HG03108 (cell line): ENCODE results near the gene POLR3B.
"Not testable (repeated sequence)": the region's sequence is repeated elsewhere in the genome, so short reads cannot be mapped to it uniquely, and the experiment has no call there.

Experiments
- ATAC-seq: cut with Tn5 transposase; IDR thresholded peaks from one replicate; pipeline ENCODE4 v1.9.1; 2021; ENCODE audit warnings: moderate library complexity; ENCODE audit not compliant: unreplicated experiment

Gene POLR3B

GRCh38 chr12:106342397-106343213, 14.9 kb upstream of the POLR3B start:
- ATAC-seq, result no peak

DNA sequence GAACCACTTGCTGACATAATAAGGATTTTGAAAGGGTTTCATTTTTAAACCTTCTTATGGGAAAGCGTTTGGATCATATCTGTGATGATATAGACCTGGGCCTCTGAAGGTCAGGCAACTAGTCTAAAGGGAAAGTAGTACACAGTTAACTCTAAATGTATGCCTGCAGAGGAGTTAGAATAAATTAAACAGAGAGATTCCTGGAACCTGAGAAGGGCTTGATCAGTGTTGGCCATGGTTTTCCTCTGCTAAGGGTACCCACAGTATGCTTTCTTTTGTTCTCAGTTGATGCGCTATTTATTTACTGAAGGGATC, 14.4 kb upstream of the POLR3B start:
- ATAC-seq, result no peak

DNA sequence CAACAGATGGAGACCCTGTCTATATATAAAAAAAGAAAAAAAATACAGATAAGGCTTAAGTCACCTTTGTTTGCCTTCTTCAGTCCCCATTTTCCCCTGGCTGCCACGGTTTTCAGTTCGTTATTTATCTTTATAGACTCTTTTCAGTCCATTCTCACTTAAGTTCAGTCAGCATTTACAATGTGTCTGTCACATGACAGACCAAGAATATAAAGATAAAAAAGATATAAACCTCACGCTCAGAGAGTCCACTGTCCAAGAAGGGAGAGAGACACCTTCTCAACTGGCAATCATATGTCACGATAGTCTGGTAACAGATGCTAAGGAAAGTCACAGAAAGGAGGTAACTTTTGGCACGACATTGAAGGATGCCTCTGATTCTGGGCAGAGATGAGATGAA, 13.4 kb upstream of the POLR3B start:
- ATAC-seq, result no peak

DNA sequence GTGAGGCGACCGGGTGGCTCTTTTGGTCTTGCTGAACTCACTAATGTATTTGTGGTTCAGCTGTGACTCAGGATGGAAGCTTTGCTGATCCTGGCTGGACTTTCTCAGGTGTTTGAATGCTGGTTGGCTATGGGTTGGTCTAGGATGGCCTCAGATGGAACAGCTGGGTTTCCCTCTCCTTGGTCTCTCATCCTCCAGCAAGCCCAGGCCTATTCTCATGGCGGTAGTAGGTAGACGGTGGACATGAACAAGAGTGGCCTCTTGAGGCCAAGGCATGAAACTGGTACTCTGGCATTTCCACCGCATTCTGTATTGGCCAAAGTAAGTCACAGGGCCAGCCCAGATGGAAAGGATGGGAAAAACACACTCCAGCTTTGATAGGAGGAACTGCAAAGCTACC, 11.8 kb upstream of the POLR3B start:
- no peak for ATAC-seq

- no peak for ATAC-seq
Observed at GRCh38 chr12:106348411-106348810, 9.1 kb upstream of the POLR3B start.

- no peak for ATAC-seq
Observed at GRCh38 chr12:106353175-106353574, 4.4 kb upstream of the POLR3B start.

DNA sequence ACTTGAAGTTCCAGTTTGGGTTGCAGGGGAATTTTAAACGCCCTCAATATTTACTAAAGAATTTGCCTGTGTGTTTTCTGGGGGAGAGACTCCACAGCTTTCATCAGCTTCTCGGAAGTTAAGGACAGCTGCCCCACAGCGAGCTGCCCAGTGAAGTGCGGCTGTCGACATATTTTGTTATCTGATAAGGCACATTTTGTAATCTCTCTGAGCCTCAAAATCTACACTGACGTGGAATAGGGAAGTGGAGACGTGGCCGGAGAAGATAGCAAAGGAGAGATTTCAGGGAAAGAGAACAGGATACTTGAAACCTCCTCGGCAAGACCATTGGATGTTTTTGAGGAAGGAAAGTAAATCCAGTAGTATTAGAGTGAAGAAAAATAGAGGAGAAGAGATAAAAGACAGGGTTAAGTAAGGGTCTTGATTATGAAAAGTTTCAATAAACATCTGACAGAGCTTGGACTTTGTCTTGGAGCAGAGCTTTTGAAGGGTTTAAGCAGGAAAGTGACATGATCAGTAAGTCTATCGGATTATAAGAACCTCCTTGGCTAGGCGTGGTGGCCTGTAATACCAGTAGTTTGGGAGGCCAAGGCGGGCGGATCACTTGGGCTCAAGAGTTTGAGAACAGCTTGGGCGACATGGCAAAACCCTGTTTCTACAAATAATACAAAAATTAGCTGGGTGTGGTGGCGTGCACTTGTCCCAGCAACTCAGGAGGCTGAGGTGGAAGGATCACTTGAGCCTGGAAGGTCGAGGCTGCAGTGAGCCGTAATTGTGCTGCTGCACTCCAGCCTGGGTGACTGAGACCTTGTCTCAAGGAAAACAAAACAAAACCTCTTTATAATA, 1.1 kb downstream of the POLR3B start:
- peak; percentile 2 for ATAC-seq

DNA sequence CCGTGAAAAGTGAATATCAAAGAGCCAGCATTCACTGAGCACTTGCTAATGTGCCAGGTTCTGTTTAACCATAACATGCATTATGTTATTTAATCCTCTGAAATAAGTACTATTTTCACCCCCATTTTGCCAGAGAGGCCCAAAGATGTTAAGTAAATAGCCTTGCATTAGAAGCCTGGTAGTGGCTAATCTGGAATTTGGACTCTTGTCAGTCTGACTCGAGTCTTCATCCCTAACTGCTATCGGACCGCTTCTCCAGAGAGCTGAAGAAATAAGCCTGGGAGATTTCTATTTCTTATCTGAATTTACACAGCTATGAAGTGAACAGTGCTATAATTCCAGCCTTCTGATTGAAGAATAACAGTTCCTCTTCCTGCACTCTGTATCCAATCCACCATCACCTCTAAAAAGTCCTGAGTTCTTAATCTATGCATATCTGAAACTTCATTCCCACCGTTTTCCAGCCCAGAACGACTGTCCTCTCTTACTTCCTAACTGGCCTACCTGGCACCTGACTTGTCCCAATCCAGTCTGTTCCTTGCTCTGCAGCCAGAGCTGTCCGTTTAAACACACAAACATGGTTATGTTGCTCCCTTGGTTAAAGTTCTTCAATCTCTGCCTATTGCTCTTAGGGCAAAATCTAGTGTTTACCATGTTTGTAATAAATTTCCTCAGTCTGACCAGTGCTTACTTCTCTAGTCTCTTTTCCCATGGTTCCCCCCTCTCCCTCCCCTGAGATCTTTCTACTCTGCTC, 2.3 kb downstream of the POLR3B start:
- no peak for ATAC-seq

- ATAC-seq, result no peak
Observed at GRCh38 chr12:106360400-106360994, 2.9 kb downstream of the POLR3B start.

DNA sequence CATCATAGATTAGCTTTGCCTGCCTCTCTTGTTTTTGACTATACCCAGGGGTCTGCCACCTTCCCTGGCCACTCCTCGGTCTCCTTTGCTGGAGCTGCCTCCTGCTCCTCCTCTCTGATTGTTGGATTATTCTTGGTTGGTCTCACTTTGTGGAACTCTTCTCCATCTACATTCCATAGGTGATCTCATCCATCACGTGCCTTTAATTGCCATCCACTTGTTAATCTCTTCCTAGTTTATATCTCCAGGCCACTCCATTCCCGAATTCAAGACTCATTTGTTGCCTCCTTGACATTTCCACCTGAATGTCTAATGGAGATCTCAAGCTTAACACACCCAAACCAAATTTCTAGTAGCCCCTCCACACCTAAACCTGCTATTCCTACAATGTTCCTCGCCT, 5.4 kb downstream of the POLR3B start:
- no peak for ATAC-seq

- ATAC-seq, result no peak
Observed at GRCh38 chr12:106364261-106364660, 6.7 kb downstream of the POLR3B start.

GRCh38 chr12:106369624-106370346, 12.2 kb downstream of the POLR3B start:
- ATAC-seq, result no peak

- ATAC-seq, result no peak
Observed at GRCh38 chr12:106378788-106379187, 21.2 kb downstream of the POLR3B start.

GRCh38 chr12:106380954-106381353, 23.4 kb downstream of the POLR3B start:
- ATAC-seq, result no peak

DNA sequence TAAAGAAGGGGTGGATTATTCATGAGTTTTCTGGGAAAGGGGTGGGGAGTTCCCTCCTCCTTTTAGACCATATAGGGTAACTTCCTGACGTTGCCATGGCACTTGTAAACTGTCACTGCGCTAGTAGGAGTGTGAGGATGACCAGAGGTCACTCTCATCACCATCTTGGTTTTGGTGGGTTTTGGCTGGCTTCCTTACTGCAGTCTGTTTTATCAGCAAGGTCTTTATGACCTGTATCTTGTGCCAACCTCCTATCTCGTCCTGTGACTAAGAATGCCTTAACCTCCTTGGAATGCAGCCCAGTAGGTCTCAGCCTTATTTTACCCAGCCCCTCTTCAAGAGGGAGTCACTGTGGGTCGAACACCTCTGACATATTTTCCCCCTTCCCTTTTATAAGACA, 24.3 kb downstream of the POLR3B start:
- ATAC-seq, result not testable (repeated sequence)

DNA sequence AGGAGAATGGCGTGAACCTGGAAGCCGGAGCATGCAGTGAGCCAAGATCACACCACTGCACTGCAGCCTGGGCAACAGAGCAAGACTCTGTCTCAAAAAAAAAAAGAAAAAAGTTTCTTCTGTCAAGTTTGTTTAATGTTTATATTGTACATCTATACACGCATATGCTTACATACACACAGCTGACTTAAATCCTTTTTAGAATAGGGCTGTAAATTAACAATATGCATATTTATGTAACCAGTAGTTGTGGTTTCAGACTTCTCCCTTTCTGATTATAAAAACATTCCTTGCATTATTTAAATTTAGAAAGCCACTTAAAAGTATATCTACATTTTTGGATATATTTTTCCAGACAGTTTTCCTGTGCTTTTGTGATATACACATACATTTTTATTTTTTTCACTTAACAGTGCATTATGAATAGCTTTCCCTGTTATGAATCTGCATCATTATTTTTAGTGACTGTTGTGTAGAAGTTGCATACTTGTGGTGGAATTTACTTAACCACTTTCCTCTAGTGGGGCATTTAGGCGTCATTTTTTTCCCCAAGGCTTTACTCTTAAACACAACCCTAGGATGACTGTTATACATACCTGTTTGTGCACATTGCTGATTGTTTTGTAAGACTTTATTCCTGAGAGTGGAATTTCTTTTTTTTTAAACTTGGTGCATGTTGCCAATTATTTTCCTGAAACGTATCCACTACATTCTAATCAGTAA, 29.4 kb downstream of the POLR3B start:
- ATAC-seq, result no peak

DNA sequence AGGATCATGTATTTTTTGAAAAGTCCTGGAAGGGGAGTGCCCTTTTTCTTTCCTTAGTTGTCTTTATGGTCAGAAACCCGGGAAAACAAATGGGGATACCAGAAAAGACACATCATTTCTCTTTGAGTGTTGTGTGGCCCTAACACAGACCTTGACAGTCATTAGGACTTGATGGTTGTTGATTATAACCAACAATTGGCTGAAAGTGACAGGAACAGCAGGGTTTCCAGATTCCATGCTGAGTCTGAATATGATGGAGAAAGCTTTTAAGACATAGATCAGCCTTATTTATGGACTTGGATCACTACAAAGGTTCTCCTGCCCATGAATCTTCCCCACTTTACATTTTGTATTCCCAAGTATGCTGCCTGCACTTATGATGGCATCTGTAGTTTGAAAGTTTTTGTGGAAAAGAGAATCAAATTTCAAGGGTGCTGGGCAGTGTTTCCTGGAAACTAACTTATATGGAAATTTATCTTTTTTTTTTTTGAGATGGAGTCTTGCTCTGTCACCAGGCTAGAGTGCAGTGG, 30.4 kb downstream of the POLR3B start:
- ATAC-seq, result no peak

GRCh38 chr12:106389151-106389550, 31.6 kb downstream of the POLR3B start:
- ATAC-seq, result no peak

- ATAC-seq, result no peak
Observed at GRCh38 chr12:106392759-106393158, 35.2 kb downstream of the POLR3B start.

GRCh38 chr12:106409878-106410277, 52.3 kb downstream of the POLR3B start:
- ATAC-seq, result no peak
